SK-N-MC (cell line): ENCODE results near the gene KCNK10.

Experiments used
- EZH2 ChIP-seq: fragments of 200-600 bp; sonication (generic); IDR thresholded peaks from one replicate; pipeline ENCODE4 v1.6.1; 2017; ENCODE audit warnings: antibody characterized with exemption
- POLR2AphosphoS5 ChIP-seq: IDR thresholded peaks from 2 replicates; pipeline ENCODE4 v1.6.1; 2012; ENCODE audit warnings: mild to moderate bottlenecking, low read depth, low read length, borderline replicate concordance

- no peak for TF ChIP-seq POLR2AphosphoS5
- no peak for TF ChIP-seq EZH2
Observed at GRCh38 chr14:88305528-88306322, 17.3 kb downstream of the KCNK10 start.
